Common myeloid progenitor, CD34-positive (primary cell): ENCODE data around the gene EGF.

Source experiments
- CTCF ChIA-PET: fragments of 350-600 bp; sonication (Branson Sonifier 250); formaldehyde crosslinking; loops from one replicate; lab custom pipeline; 2021; ENCODE audit warnings: antibody characterized with exemption; lab: Charles Lee
- POLR2A ChIA-PET: fragments of 350-600 bp; sonication (Branson Sonifier 250); formaldehyde crosslinking; loops from one replicate; lab custom pipeline; 2021; ENCODE audit warnings: antibody characterized with exemption; lab: Charles Lee
- DNase-seq, 3 donors: peaks; one replicate each; pipeline versions ENCODE4 v3.0.0 to v3.0.0-alpha.2; 2013
- H3K27ac ChIP-seq, 2 experiments: 1 replicate in 1 of 2; 2 replicates in 1 of 2; pipeline ENCODE4 v1.7.0; 2013; ENCODE audit warnings: inconsistent platforms in 2 of 2, low read length in 2 of 2, mild to moderate bottlenecking in 2 of 2, low read depth in 1 of 2, moderate library complexity in 1 of 2; ENCODE audit not compliant: severe bottlenecking in 2 of 2, insufficient read depth in 1 of 2, poor library complexity in 1 of 2
- H3K27me3 ChIP-seq, 5 experiments: replicated peaks in 2 of 5; 1 replicate in 3 of 5; 2 replicates in 2 of 5; pipeline versions ENCODE4 v1.6.1 to v1.7.0; 2013; ENCODE audit warnings: low read length in 4 of 5, mild to moderate bottlenecking in 2 of 5, moderate library complexity in 2 of 5, inconsistent platforms in 1 of 5; ENCODE audit not compliant: insufficient read depth in 5 of 5, control insufficient read depth in 4 of 5
- H3K36me3 ChIP-seq, 4 experiments: 1 replicate in 2 of 4; 2 replicates in 2 of 4; pipeline versions ENCODE4 v1.6.1 to v1.7.0; 2013; ENCODE audit warnings: low read length in 3 of 4, control low read depth in 1 of 4, mild to moderate bottlenecking in 1 of 4; ENCODE audit not compliant: control insufficient read depth in 4 of 4, insufficient read depth in 4 of 4
- H3K4me1 ChIP-seq, 4 experiments: 1 replicate in 3 of 4; 2 replicates in 1 of 4; pipeline versions ENCODE4 v1.6.1 to v1.7.1; 2013; ENCODE audit warnings: low read length in 3 of 4, mild to moderate bottlenecking in 3 of 4, control low read depth in 1 of 4, inconsistent platforms in 1 of 4, moderate library complexity in 1 of 4; ENCODE audit not compliant: control insufficient read depth in 4 of 4, insufficient read depth in 4 of 4; ENCODE audit errors: control extremely low read depth in 1 of 4
- H3K4me3 ChIP-seq, 7 experiments: 1 replicate in 4 of 7; 2 replicates in 3 of 7; pipeline versions ENCODE4 v1.5.1 to v1.7.0; 2013; ENCODE audit warnings: mild to moderate bottlenecking in 7 of 7, low read length in 6 of 7, moderate library complexity in 6 of 7, inconsistent platforms in 2 of 7, low read depth in 2 of 7, control low read depth in 1 of 7; ENCODE audit not compliant: insufficient read depth in 4 of 7, control insufficient read depth in 1 of 7; ENCODE audit errors: extremely low read depth in 1 of 7
- H3K9me3 ChIP-seq, 5 experiments: 1 replicate in 4 of 5; 2 replicates in 1 of 5; pipeline versions ENCODE4 v1.6.1 to v1.7.1; 2013; ENCODE audit warnings: low read length in 4 of 5, mild to moderate bottlenecking in 2 of 5, inconsistent platforms in 1 of 5, low read depth in 1 of 5, moderate library complexity in 1 of 5; ENCODE audit not compliant: control insufficient read depth in 4 of 5, insufficient read depth in 2 of 5; ENCODE audit errors: control extremely low read depth in 1 of 5
- WGBS: methylation state at CpG from one replicate; pipeline ENCODE4 v1.1.5; 2013; ENCODE audit not compliant: insufficient coverage; 5-methylcytosine and 5-hydroxymethylcytosine counted together

EGF gene

GRCh38 chr4:110002326-110002725, 89.6 kb downstream of the EGF start:
- ChIA-PET POLR2A (no interaction called here), CTCF (interaction anchor here (0.7 to 20.7 kb wide), 8 partner anchors 11 to 511 kb away, joined by 3 to 566 read pairs (median 3); no protein-coding TSS in a partner anchor)
- Histone ChIP-seq H3K27ac (no peak overlapping the region), H3K4me3 (no peak overlapping the region), H3K9me3 (no peaks in the 10 kb centered on the region), H3K27me3 (peaks cover 0 to 1% (median 0%) of the 10 kb centered on the region in 5 experiments), H3K36me3 (no peaks in the 10 kb centered on the region), H3K4me1 (peaks cover 0 to 3% (median under 1%) of the 10 kb centered on the region in 4 experiments)
- WGBS = no CpG with 5 or more reads among the region's 3 CpGs
- no peak for DNase-seq

DNA sequence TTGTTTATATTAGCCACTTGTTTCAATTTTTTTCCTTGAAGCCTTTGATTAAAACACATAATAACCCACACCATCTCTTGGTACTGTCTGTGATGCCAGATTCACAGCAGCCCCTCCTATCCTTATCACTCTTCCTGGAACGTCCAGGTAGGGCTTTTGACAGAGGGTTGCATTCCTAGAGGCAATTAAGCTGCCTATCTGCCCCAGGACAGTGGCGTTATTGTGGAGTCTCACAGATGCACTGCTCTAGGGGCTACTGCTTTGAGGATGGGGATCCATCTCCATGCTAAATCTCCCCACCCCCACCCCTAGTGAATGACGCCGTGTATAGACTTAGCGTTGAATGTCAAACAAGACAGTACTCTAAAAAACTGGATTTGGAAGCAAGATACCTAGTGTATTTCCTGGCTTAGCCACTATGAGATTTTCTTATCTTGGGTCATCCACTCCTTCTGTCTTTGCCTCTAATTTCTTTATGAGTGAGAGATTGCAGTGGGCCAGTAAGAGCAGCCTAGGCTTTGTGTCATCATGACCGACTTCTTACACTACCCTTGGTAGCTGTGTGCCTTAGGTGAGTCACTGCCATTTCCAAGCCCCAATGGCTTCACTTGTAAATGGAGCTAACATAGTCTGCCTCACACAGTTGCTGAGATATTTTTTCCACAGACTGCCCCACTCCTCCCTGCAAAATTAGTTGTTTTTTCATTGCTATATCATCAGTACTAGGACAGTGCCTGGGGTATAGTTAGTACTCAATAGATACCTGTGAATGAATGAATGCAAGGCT, 90.9 kb downstream of the EGF start:
- CTCF ChIA-PET = interaction anchor here (0.9 to 20.7 kb wide), 4 partner anchors 10 to 510 kb away, joined by 3 to 566 read pairs (median 6); no protein-coding TSS in a partner anchor
- H3K27ac ChIP-seq = no peak overlapping the region
- no peak for DNase-seq
- H3K36me3 ChIP-seq = no peaks in the 10 kb centered on the region
- POLR2A ChIA-PET = no interaction called here
- 82% methylated on average over 3 of the region's 6 CpGs for WGBS
- H3K27me3 ChIP-seq = no peaks in the 10 kb centered on the region
- peaks cover 0 to 3% (median under 1%) of the 10 kb centered on the region in 4 experiments for H3K4me1 ChIP-seq
- H3K9me3 ChIP-seq = no peaks in the 10 kb centered on the region
- no peak overlapping the region for H3K4me3 ChIP-seq

GRCh38 chr4:110004556-110004955, 91.9 kb downstream of the EGF start:
- Histone ChIP-seq H3K4me1 (peaks cover 0 to 3% (median under 1%) of the 10 kb centered on the region in 4 experiments), H3K27me3 (no peaks in the 10 kb centered on the region), H3K27ac (no peak overlapping the region), H3K4me3 (no peak overlapping the region), H3K9me3 (no peaks in the 10 kb centered on the region), H3K36me3 (no peaks in the 10 kb centered on the region)
- DNase-seq = no peak
- POLR2A ChIA-PET = no interaction called here
- CTCF ChIA-PET = interaction anchor here (0.6 to 20.7 kb wide), 8 partner anchors 11 to 617 kb away, joined by 3 to 566 read pairs (median 6); no protein-coding TSS in a partner anchor
- 91% methylated on average over 1 of the region's 1 CpG for WGBS

DNA sequence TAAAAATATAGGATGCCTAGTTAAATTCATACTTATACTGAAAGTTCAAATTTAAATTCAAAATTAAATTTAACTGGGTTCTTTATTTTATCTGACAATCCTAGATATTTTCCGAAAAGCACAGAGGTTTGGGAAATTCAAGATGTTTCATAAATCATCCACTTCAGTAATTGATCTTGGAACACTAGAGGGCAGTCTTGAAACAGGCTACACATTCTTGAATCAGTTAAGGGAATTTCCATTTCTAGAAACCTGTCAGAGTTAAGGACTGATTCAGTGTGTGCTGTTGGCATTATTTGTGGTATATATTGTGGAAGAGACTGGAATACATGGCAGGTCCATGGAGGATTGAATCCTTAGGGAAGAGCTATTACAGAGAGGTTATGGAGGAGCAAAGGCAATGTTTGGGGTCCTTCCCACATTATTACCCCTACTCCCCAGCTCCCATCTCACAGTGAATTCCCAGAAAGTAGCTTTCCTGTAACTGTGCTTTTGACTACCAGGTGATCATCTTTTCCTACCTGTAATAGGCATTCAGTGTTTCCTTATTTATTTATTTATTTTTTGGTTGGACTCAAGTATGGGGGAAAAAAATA, 92.9 kb downstream of the EGF start:
- ChIA-PET CTCF (interaction anchor here (0.7 to 20.7 kb wide), 21 partner anchors 8 to 508 kb away, joined by 3 to 566 read pairs (median 5); no protein-coding TSS in a partner anchor), POLR2A (no interaction called here)
- WGBS = no CpG with 5 or more reads among the region's 1 CpG
- Histone ChIP-seq H3K4me3 (no peak overlapping the region), H3K4me1 (peaks cover 0 to 3% (median under 1%) of the 10 kb centered on the region in 4 experiments), H3K27ac (no peak overlapping the region), H3K36me3 (no peaks in the 10 kb centered on the region), H3K9me3 (no peaks in the 10 kb centered on the region), H3K27me3 (no peaks in the 10 kb centered on the region)
- DNase-seq = peak; percentile 67 to 84 (median 81)

- Histone ChIP-seq H3K4me3 (no peak overlapping the region), H3K27ac (no peak overlapping the region), H3K4me1 (peaks cover 0 to 3% (median under 1%) of the 10 kb centered on the region in 4 experiments), H3K36me3 (no peaks in the 10 kb centered on the region), H3K9me3 (no peaks in the 10 kb centered on the region), H3K27me3 (no peaks in the 10 kb centered on the region)
- CTCF ChIA-PET = interaction anchor here (1.0 to 20.7 kb wide), 7 partner anchors 9 to 507 kb away, joined by 3 to 566 read pairs (median 9); no protein-coding TSS in a partner anchor
- 100% methylated on average over 1 of the region's 3 CpGs for WGBS
- POLR2A ChIA-PET = no interaction called here
- DNase-seq = no peak
These were observed 94.5 kb downstream of the EGF start for GRCh38 chr4:110007217-110007616.

- no peak overlapping the region for H3K27ac ChIP-seq
These were observed 95.9 kb downstream of the EGF start for GRCh38 chr4:110008540-110008939.

More at GRCh38 chr4:110008540-110008939, 95.9 kb downstream of the EGF start:
- no peak overlapping the region for H3K4me3 ChIP-seq
- ChIA-PET CTCF (interaction anchor here (1.1 to 20.7 kb wide), 8 partner anchors 12 to 505 kb away, joined by 3 to 566 read pairs (median 4); no protein-coding TSS in a partner anchor), POLR2A (no interaction called here)
- DNase-seq = no peak
- H3K27me3 ChIP-seq = no peaks in the 10 kb centered on the region
- 80% methylated on average over 1 of the region's 2 CpGs for WGBS
- no peaks in the 10 kb centered on the region for H3K36me3 ChIP-seq
- H3K9me3 ChIP-seq = no peaks in the 10 kb centered on the region
- peaks cover 0 to 3% (median under 1%) of the 10 kb centered on the region in 4 experiments for H3K4me1 ChIP-seq
